SU-DHL-6 (cell line): ENCODE data around the gene NTRK3.

Experiments used
- H2AFZ ChIP-seq: fragments of 200-600 bp; sonication (generic); 2 replicates; pipeline ENCODE4 v1.6.1; 2014; ENCODE audit warnings: low read depth, mild to moderate bottlenecking, moderate library complexity, mixed read lengths, antibody characterized with exemption, low read length; ENCODE audit not compliant: severe bottlenecking
- H3F3A ChIP-seq: fragments of 200-600 bp; shearing (Covaris generic); 2 replicates; pipeline ENCODE4 v1.6.0; 2016; ENCODE audit warnings: antibody characterized with exemption, mild to moderate bottlenecking; ENCODE audit not compliant: insufficient read depth
- H3K27ac ChIP-seq: fragments of 200-600 bp; sonication (generic); 2 replicates; pipeline ENCODE4 v1.5.1; 2016; ENCODE audit warnings: low read depth, mild to moderate bottlenecking, low read length, moderate library complexity, mixed read lengths
- H3K27me3 ChIP-seq: fragments of 200-600 bp; sonication (generic), shearing (Covaris generic); 2 replicates; pipeline ENCODE4 v1.6.0; 2014; ENCODE audit warnings: mild to moderate bottlenecking, low read length
- H3K36me3 ChIP-seq: fragments of 200-600 bp; sonication (generic); 2 replicates; pipeline ENCODE4 v1.6.1; 2014; ENCODE audit warnings: mild to moderate bottlenecking, low read length, mixed read lengths
- H3K4me2 ChIP-seq: fragments of 300-600, 200-600 bp; shearing (Covaris generic), sonication (generic); 2 replicates; pipeline ENCODE4 v1.6.0; 2014; ENCODE audit warnings: low read length, low read depth, mild to moderate bottlenecking; ENCODE audit not compliant: poor library complexity, severe bottlenecking
- H3K4me3 ChIP-seq: fragments of 200-600 bp; sonication (generic); 2 replicates; pipeline ENCODE4 v1.5.1; 2014; ENCODE audit warnings: antibody characterized with exemption, low read length, mild to moderate bottlenecking, mixed read lengths; ENCODE audit not compliant: insufficient read depth, poor library complexity, severe bottlenecking
- H3K79me2 ChIP-seq: fragments of 200-600 bp; sonication (generic); 2 replicates; pipeline ENCODE4 v1.6.1; 2014; ENCODE audit warnings: mild to moderate bottlenecking, low read length, moderate library complexity; ENCODE audit not compliant: insufficient read depth
- H3K9ac ChIP-seq: fragments of 200-600 bp; sonication (generic); 2 replicates; pipeline ENCODE4 v1.7.0; 2014; ENCODE audit warnings: mild to moderate bottlenecking, low read length
- H3K9me2 ChIP-seq: fragments of 200-600 bp; sonication (generic); replicated peaks from 2 replicates; pipeline ENCODE4 v1.6.1; 2014; ENCODE audit warnings: low read length; ENCODE audit not compliant: insufficient read depth
- H3K9me3 ChIP-seq: fragments of 200-600 bp; sonication (generic); 2 replicates; pipeline ENCODE4 v1.6.1; 2014; ENCODE audit warnings: low read length, mixed read lengths; ENCODE audit not compliant: insufficient read depth
- H4K20me1 ChIP-seq: fragments of 200-600 bp; sonication (generic); 2 replicates; pipeline ENCODE4 v1.6.1; 2014; ENCODE audit warnings: low read depth, mild to moderate bottlenecking, antibody characterized with exemption, low read length, moderate library complexity, mixed read lengths
- CTCF ChIP-seq: fragments of 200-600 bp; sonication (generic); IDR thresholded peaks from one replicate; pipeline ENCODE4 v1.5.1; 2017; ENCODE audit warnings: antibody characterized with exemption, mild to moderate bottlenecking, low read length, moderate library complexity; ENCODE audit not compliant: insufficient read depth, poor library complexity, severe bottlenecking
- EZH2phosphoT487 ChIP-seq: fragments of 200-600 bp; sonication (generic), shearing (Covaris generic); conservative IDR thresholded peaks from 2 replicates; pipeline ENCODE4 v1.6.1; 2018; ENCODE audit warnings: mild to moderate bottlenecking, antibody characterized with exemption, low read length, moderate library complexity, mixed read lengths

Gene NTRK3

GRCh38 chr15:87977907-87978306 lies 278.6 kb downstream of the NTRK3 start:
- no peaks in the 10 kb centered on the region for H3K36me3 ChIP-seq
- no peak overlapping the region for H2AFZ ChIP-seq
- no peaks in the 10 kb centered on the region for H3K79me2 ChIP-seq
- H3F3A ChIP-seq, result no peaks in the 10 kb centered on the region
- no peaks in the 10 kb centered on the region for H3K27me3 ChIP-seq
- H3K4me2 ChIP-seq, result no peak overlapping the region
- no peak overlapping the region for H3K27ac ChIP-seq
- no peak for TF ChIP-seq EZH2phosphoT487
- TF ChIP-seq CTCF, result no peak
- H4K20me1 ChIP-seq, result no peaks in the 10 kb centered on the region
- H3K9me2 ChIP-seq, result no peaks in the 10 kb centered on the region
- H3K9me3 ChIP-seq, result no peaks in the 10 kb centered on the region
- no peak overlapping the region for H3K4me3 ChIP-seq
- no peak overlapping the region for H3K9ac ChIP-seq

DNA sequence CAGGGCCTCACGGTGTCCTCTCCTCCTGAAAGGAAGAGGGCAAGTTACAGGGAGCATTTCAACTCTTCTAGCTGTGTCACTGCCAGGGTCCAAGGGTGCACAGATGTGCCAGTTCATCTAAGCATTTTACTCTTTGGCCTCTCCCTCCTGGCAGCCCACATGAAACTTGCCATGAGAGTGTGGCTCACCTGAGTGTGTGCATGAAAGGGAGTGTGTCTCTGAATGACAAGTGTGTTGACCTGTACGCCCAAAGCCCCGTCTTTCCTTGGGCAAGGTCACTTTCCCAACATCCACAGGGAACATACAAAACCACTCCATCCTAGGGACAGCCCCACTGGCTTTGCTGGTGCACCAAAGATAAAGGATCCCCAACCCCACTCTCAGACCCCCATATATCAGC lies 280.0 kb downstream of the NTRK3 start:
- no peak overlapping the region for H3K27ac ChIP-seq
- no peaks in the 10 kb centered on the region for H3F3A ChIP-seq
- no peaks in the 10 kb centered on the region for H3K9me3 ChIP-seq
- H3K9ac ChIP-seq, result no peak overlapping the region
- H4K20me1 ChIP-seq, result no peaks in the 10 kb centered on the region
- H3K27me3 ChIP-seq, result no peaks in the 10 kb centered on the region
- H3K4me3 ChIP-seq, result no peak overlapping the region
- no peaks in the 10 kb centered on the region for H3K36me3 ChIP-seq
- H2AFZ ChIP-seq, result no peak overlapping the region
- H3K79me2 ChIP-seq, result no peaks in the 10 kb centered on the region
- no peak overlapping the region for H3K4me2 ChIP-seq
- H3K9me2 ChIP-seq, result no peaks in the 10 kb centered on the region
- TF ChIP-seq CTCF, result no peak
- TF ChIP-seq EZH2phosphoT487, result no peak

DNA sequence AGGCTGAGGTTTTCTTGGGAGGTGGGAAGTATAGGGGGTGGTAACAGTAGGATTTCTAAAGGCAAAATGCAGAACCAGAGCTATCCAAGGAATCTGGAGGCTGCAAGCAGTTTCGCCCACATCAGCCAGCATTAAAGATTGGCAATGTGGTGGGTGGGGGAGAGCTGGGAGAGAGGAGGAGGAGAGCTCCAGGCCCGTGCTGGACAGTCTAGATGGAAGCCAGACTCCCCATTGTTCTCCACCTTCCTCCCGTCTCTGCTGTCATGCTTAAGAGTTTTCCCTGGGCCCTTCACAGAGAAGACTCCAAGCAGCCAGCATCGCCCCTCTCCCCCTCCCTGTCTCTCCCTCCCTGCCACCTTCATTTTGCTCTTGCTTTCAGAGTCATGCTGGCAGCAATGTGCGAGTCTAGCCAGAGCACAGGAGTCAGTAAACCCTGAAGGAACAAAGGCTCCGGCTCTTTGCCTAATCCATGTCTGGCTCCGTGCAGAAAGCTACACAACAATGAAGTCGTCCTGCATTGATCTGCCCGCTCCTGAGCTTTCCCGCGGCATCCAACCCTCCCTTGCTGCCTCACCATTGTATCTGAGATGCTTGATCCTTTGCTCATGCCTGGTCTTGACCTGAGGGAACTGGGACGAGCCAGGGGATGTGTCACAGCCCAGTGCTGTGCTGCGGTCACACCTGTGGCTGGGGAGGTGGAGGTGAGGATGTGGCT lies 282.9 kb downstream of the NTRK3 start:
- Histone ChIP-seq H2AFZ (no peak overlapping the region), H3K4me3 (no peak overlapping the region), H3K9ac (no peak overlapping the region), H3K4me2 (no peak overlapping the region), H3K36me3 (no peaks in the 10 kb centered on the region), H3K27ac (no peak overlapping the region), H3K27me3 (no peaks in the 10 kb centered on the region), H4K20me1 (no peaks in the 10 kb centered on the region), H3K9me2 (no peaks in the 10 kb centered on the region), H3K9me3 (no peaks in the 10 kb centered on the region), H3K79me2 (no peaks in the 10 kb centered on the region), H3F3A (no peaks in the 10 kb centered on the region)
- TF ChIP-seq CTCF (no peak), EZH2phosphoT487 (no peak)
